Putamen (tissue), 1 donor: ENCODE data around the gene C1orf226.
"Not testable (repeated sequence)": the region's sequence is repeated elsewhere in the genome, so short reads cannot be mapped to it uniquely, and the experiment has no call there.

Experiments used
- DNase-seq: peaks from one replicate; pipeline ENCODE4 v3.0.0-alpha.2; 2016; ENCODE audit warnings: low spot score

C1orf226 gene

GRCh38 chr1:162381383-162381782, at the start of gene C1orf226:
TSS of gene C1orf226 (plus strand) at chr1:162381728. CDS start at chr1:162381902, 174 bp downstream.
- DNase-seq, result no peak

GRCh38 chr1:162333991-162334390, 47.5 kb upstream of the C1orf226 start:
- no peak for DNase-seq

DNA sequence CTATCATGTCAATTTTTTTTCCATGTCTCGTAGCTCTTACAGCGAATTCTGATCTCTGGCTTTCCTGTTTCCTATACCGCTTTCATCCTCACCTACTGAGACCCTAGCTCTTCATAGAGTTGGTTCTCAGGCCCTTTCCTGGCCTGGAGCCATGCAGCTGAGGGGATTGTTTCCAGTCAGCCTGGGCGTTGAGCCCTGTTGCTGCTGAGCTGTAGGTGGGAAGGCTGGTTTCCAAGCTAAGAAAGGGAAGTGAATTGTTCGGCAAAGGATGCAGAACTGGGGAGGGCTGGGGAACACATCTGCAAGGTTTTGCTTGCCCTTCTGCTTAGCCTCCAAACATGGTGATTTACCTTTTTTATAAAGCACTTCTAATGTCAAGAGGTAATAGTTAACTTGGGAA, 46.4 kb upstream of the C1orf226 start:
- no peak for DNase-seq

DNA sequence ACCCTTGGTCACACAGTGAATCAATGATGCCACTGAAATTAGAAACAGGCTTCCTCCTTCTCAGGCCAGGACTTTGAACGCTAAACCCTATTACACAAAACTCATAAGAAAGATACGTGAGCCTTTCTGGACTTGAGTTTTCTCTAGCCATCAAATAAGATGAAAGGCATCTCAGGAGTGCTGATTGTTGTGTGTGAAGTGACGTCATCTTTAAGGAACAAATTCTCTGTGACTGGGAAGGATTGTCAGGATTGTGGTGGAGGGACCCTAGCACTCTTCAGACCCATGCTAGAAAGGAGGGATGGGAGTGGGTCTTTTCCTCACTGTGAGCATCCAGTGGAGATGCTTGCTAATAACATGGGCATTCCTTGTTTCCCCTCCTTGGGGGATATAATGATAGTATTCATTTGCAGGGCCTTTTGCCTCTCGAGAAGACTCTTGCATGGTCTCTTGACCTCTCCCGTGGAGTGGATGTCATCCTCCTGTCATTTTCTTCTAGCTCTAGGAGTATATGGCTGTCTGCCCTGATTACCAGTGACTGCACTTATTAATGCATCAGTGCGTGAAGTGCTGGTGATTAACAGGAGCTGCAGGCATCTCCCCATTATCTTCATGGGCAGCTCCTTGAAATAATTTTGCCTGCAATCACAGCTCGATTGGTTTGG, 44.8 kb upstream of the C1orf226 start:
- DNase-seq, result no peak

DNA sequence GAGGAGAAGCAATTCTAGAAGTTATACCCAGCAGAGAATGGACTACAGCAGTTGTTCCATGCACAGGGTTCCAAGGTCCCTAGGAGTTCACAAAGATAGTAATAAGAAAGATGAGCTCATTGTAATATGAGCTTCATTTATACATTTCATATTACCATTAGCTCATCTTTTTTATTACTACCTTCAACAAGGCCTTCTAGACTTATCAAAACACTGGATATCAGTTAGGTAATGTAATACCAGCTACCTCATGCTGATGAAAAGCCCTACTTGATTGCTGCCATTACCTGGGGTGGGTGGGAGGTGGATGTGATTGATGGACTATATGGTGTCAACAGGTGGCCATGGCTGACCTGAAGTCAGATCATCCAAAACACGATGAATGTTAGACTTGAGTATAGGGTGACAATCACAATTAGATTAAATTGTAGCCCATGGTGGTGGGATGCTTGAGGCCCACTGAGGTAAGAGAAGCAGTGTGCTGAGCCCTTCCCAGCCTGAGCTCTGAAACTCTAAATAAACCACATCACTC, 39.0 kb upstream of the C1orf226 start:
- DNase-seq, result no peak

DNA sequence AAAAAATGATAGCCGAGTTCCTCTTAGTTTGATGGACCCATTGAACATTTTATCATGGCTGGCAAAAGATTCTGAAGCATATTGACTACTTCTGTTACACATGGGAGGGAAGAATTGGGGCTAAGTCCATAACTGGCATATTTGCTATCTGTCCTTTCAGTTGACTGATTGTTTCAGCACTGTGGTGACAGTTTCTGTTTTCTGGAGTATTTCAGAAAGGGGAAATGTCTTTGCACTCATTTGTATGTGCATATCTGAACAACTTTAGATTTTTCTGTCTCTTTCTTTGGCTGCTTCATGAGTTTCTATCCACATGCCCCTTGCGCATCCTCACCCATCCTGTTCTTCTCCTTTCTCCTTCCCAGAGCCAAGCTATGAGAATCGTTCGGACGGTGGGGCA, 38.1 kb upstream of the C1orf226 start:
- DNase-seq, result no peak

DNA sequence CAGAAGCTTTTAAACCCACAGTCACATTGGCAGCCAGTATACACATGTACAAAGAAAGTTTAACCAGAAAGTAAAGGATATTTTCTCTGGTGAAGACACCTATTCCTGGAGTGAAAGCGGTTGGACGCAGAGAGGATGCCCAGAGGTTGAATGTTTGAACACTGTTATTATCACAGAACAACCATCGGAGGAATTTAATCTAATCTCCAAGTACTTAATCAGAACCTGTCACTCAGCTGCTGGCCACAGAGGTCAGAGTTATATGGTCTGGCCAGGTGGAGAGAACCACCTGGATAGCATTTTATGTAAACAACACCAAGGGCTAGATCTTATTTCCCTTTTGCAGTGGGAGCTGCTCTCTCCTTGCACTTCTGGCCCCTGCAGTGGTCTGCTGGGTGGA, 34.2 kb upstream of the C1orf226 start:
- no peak for DNase-seq

DNA sequence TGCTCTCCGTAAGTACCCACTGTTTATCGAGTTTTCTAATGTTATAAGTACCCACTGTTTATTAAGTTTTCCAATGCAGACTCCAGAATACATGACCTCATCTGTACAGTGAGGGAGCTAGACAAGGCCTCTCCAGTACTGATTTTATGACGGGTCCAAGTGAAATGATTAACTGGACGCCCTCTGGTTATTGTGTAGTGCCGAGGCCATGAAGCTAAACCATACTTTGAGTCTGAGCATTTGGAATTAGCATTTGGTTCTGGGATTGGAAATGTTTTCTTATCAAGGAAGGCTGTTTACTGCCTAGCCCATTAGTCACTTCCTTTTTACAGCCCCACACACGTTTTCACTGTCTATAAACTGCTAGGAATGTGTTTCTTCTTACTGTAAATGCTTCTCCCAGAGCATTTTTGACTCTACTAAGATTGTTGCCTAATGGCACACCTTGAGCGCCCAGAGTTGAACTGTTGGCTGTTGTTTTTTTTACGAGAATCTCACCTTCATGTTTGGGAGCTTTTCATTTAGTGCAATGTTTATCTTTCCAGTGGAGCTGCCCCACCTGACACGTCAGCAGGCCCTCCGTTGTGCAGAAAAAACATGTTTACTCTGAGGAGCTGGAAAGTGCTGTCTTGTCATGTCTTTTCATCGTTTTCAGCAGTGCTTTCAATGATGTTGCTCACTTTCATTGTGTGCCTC, 31.7 kb upstream of the C1orf226 start:
- no peak for DNase-seq

DNA sequence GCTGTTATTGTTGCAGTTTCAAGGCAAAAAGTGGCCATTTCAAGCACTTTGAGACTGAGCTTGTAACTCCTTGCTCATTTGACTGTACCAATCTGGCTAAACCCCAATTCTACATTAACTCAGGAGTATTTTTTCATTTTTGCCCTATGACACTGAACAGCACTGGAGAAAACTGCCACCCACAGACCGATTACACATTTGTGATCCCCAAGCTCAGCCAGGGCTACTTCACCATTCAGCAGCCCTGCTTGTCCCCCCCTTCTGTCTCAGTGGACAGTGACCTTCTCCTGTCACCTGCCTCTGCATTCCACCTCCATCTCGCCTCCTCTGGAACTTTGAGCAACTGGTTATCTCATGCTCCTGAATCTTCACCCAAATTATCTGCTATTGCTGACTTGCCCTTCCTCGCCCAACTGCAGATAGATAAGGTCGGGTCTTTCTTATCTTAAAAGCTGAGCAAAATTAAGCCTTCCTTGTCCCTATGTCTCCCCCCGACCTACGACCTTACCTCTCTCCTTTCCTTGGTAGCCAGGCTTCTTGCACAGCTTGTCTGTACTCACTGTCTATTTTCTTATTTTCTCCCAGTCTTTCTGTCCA, 30.2 kb upstream of the C1orf226 start:
- no peak for DNase-seq

DNA sequence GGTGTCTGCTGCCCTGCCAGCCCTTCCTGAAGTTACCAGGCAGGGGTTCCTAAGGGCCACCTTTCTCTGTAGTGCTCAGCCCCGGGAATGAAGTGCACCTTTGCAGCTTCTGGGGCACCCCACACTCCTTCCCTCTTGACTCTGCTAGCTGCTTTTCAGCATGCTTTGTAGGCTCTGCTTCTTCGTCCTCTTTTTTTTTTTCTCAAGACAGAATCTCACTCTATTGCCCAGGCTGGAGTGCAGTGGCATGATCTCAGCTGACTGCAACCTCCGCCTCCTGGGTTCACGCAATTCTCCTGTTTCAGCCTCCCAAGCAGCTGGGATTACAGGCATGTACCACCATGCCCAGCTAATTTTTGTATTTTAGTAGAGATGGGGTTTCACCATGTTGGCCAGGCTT, 29.7 kb upstream of the C1orf226 start:
- not testable (repeated sequence) for DNase-seq

- no peak for DNase-seq
Measured at GRCh38 chr1:162353078-162353477, 28.4 kb upstream of the C1orf226 start.

DNA sequence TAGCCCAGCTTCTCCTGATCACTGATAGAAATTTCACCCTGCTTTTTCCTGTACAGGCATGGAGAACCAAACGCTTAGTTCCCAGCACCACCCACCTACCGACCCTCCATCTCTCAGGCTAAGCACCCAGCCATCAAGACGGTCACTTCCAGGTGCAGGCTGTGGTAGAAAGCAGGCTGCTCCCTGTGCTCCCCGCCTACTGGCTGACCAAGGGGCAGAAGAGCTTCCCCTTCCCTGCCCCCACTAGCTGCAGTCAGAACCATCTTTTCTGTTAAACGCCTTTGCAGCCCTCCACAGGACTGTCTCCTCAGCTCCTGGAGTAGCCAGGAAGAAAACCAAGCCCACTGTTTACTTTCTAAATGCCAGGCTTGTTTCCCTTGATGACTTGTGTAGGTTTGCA, 27.8 kb upstream of the C1orf226 start:
- DNase-seq, result no peak

- DNase-seq, result no peak
Measured at GRCh38 chr1:162357681-162358266, 23.8 kb upstream of the C1orf226 start.

DNA sequence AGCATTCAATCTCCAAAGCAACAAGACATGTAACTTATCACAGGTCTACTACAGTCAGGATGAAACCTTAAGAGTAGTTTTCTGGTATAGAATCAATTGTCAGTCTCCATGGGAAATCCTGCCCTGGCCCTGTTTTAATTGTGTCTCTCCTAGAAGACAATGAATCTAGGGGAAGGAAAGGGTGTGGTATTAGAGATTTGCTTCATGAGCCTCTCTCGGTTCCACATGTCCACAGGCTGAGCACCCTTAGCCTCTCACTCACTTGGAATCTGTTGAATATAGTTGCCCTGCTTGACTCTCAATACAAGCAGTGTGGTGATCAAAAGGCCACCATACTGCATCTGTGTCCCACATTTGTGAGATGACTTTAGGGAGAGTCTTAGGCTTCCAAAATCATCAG, 22.6 kb upstream of the C1orf226 start:
- no peak for DNase-seq

GRCh38 chr1:162359523-162360236, 21.8 kb upstream of the C1orf226 start:
- no peak for DNase-seq

DNA sequence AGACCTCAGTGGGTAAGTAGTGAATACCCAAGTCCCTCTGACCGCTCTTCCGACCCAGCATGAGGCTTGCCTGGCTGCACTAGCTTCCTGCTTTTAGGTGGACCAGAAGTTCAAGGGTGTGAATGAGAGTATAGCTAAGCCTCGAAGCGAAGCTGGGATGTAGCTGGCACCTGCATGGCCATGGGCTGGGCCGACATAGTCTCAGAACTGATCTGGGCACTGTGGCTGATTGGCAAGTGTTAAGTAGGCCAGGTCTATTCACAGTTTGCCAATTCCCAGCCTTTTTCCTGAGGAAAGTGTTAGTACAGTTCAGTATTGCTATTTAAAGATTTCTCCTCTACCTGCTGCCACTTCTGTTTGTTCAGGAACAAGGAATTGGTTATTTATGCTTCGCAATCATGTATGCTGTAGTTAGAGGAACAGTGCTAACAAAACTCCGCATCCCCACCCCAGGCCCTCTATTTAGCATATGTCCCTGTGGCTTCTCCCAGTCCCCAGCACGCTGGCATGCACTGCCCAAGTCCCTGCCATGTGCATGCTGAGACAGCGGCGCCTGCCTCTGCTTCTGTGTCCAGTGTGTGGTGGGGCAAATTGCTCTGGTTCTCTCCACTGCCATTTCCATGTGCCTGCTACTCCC, 21.2 kb upstream of the C1orf226 start:
- no peak for DNase-seq

DNA sequence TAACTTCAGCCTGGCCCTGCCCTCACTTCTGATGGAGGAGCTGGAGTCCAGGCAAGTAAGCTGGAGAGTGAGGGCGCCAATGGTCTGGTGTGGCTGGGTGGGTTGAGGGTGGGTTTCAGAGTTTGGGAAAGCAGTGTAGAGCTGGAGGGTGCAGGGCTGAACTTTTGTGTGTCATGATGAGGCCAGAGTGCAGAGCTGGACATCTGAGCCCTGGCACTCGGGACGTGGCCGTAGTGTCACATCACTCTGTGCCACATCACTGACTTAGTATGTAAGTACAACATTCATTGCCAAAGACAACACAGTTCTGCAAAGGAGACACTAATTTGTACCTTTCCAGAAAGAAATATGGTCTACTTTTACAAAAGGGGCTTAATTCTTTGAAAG, 20.7 kb upstream of the C1orf226 start:
- no peak for DNase-seq

- DNase-seq, result no peak
Measured at GRCh38 chr1:162361349-162361748, 20.2 kb upstream of the C1orf226 start.

DNA sequence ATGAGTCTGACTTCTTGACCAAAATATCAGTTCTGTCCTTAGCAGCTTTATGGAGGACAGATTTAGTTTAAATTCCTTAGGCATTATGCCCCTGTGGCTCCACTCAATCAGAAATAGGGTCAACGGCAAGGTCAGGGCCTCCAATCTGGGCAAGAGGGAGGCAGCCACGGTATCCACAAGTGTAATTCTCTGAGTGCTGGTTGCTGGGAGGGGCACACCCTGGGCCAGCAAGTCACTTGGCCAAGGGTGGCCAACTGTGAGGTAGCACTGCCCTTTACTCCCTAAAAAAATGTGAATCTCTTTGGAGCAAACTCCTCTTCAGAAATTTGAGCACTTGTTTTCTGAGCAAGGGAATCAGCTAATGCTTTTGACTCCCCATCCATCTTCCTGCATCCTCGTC, 17.7 kb upstream of the C1orf226 start:
- DNase-seq, result no peak

DNA sequence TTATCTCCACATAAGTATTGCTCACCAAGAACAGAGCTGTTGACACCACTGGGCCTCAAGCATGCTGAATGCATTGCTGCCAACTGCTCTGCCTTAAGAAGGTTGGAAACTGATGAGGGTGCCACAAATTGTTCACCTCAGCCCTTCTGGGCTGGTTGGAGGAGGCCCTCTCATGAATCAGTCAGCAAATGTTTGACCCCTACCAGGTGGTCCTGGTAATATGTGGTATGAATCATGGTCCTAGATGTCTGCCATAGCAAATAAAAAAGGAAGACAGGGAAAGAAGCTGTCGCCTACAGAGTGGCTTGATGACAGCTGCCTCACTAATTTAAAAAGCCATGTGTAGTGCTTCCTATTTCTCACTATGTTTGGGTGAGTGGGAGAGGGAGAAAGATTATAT, 17.0 kb upstream of the C1orf226 start:
- no peak for DNase-seq

DNA sequence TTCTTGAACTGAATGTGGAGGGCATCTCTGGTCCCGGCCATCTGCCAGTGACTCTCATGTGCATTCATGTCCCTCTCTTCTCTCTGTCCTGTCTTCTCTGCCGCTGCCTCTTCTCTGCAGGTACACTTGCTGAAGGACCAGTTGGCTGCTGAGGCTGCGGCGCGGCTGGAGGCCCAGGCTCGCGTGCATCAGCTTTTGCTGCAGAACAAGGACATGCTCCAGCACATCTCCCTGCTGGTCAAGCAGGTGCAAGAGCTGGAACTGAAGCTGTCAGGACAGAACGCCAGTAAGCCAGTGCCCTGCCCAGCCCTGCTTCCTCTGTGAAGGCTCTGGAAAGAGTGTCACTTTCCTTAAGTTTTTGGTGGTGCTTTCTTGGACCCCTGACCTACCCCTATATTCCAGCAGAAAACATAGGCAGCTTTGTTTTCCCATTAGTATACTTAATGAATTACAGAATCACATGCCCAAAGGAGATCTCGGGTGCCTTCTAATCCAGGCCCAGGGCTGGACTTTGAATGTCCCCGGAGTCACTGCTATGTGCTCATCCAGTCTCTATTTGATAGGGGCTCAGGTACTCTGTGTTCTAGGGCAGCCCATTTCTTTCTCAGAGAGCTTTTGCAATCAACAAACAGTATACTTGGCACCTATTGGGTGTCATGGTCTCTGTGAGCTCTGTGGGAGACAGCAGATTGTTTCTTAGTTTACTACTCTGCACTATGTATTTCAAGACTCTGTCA, 16.1 kb upstream of the C1orf226 start:
- no peak for DNase-seq
